SU-DHL-6 (cell line): ENCODE results near the gene KSR1.

Experiments
- H2AFZ ChIP-seq: fragments of 200-600 bp; sonication (generic); 2 replicates; pipeline ENCODE4 v1.6.1; 2014; ENCODE audit warnings: low read depth, mild to moderate bottlenecking, moderate library complexity, mixed read lengths, antibody characterized with exemption, low read length; ENCODE audit not compliant: severe bottlenecking
- H3F3A ChIP-seq: fragments of 200-600 bp; shearing (Covaris generic); 2 replicates; pipeline ENCODE4 v1.6.0; 2016; ENCODE audit warnings: antibody characterized with exemption, mild to moderate bottlenecking; ENCODE audit not compliant: insufficient read depth
- H3K27ac ChIP-seq: fragments of 200-600 bp; sonication (generic); 2 replicates; pipeline ENCODE4 v1.5.1; 2016; ENCODE audit warnings: low read depth, mild to moderate bottlenecking, low read length, moderate library complexity, mixed read lengths
- H3K27me3 ChIP-seq: fragments of 200-600 bp; sonication (generic), shearing (Covaris generic); 2 replicates; pipeline ENCODE4 v1.6.0; 2014; ENCODE audit warnings: mild to moderate bottlenecking, low read length
- H3K36me3 ChIP-seq: fragments of 200-600 bp; sonication (generic); 2 replicates; pipeline ENCODE4 v1.6.1; 2014; ENCODE audit warnings: mild to moderate bottlenecking, low read length, mixed read lengths
- H3K4me2 ChIP-seq: fragments of 300-600, 200-600 bp; shearing (Covaris generic), sonication (generic); 2 replicates; pipeline ENCODE4 v1.6.0; 2014; ENCODE audit warnings: low read length, low read depth, mild to moderate bottlenecking; ENCODE audit not compliant: poor library complexity, severe bottlenecking
- H3K4me3 ChIP-seq: fragments of 200-600 bp; sonication (generic); 2 replicates; pipeline ENCODE4 v1.5.1; 2014; ENCODE audit warnings: antibody characterized with exemption, low read length, mild to moderate bottlenecking, mixed read lengths; ENCODE audit not compliant: insufficient read depth, poor library complexity, severe bottlenecking
- H3K79me2 ChIP-seq: fragments of 200-600 bp; sonication (generic); 2 replicates; pipeline ENCODE4 v1.6.1; 2014; ENCODE audit warnings: mild to moderate bottlenecking, low read length, moderate library complexity; ENCODE audit not compliant: insufficient read depth
- H3K9ac ChIP-seq: fragments of 200-600 bp; sonication (generic); 2 replicates; pipeline ENCODE4 v1.7.0; 2014; ENCODE audit warnings: mild to moderate bottlenecking, low read length
- H3K9me2 ChIP-seq: fragments of 200-600 bp; sonication (generic); replicated peaks from 2 replicates; pipeline ENCODE4 v1.6.1; 2014; ENCODE audit warnings: low read length; ENCODE audit not compliant: insufficient read depth
- H3K9me3 ChIP-seq: fragments of 200-600 bp; sonication (generic); 2 replicates; pipeline ENCODE4 v1.6.1; 2014; ENCODE audit warnings: low read length, mixed read lengths; ENCODE audit not compliant: insufficient read depth
- H4K20me1 ChIP-seq: fragments of 200-600 bp; sonication (generic); 2 replicates; pipeline ENCODE4 v1.6.1; 2014; ENCODE audit warnings: low read depth, mild to moderate bottlenecking, antibody characterized with exemption, low read length, moderate library complexity, mixed read lengths
- CTCF ChIP-seq: fragments of 200-600 bp; sonication (generic); IDR thresholded peaks from one replicate; pipeline ENCODE4 v1.5.1; 2017; ENCODE audit warnings: antibody characterized with exemption, mild to moderate bottlenecking, low read length, moderate library complexity; ENCODE audit not compliant: insufficient read depth, poor library complexity, severe bottlenecking
- EZH2phosphoT487 ChIP-seq: fragments of 200-600 bp; sonication (generic), shearing (Covaris generic); conservative IDR thresholded peaks from 2 replicates; pipeline ENCODE4 v1.6.1; 2018; ENCODE audit warnings: mild to moderate bottlenecking, antibody characterized with exemption, low read length, moderate library complexity, mixed read lengths

The KSR1 gene

GRCh38 chr17:27575912-27576252 is 119.6 kb downstream of the KSR1 start:
- no peaks in the 10 kb centered on the region for H3K9me2 ChIP-seq
- no peak overlapping the region for H3K4me2 ChIP-seq
- H2AFZ ChIP-seq, result no peak overlapping the region
- H3K79me2 ChIP-seq, result no peaks in the 10 kb centered on the region
- no peaks in the 10 kb centered on the region for H3K36me3 ChIP-seq
- no peaks in the 10 kb centered on the region for H4K20me1 ChIP-seq
- no peak overlapping the region for H3K27ac ChIP-seq
- no peaks in the 10 kb centered on the region for H3K9me3 ChIP-seq
- H3F3A ChIP-seq, result no peaks in the 10 kb centered on the region
- H3K9ac ChIP-seq, result no peak overlapping the region
- TF ChIP-seq CTCF (no peak), EZH2phosphoT487 (no peak)
- H3K27me3 ChIP-seq, result no peaks in the 10 kb centered on the region
- no peak overlapping the region for H3K4me3 ChIP-seq

GRCh38 chr17:27576477-27577083 is 120.3 kb downstream of the KSR1 start:
- no peak overlapping the region for H3K27ac ChIP-seq
- H3K9ac ChIP-seq, result no peak overlapping the region
- no peak overlapping the region for H3K4me2 ChIP-seq
- H3K27me3 ChIP-seq, result no peaks in the 10 kb centered on the region
- TF ChIP-seq CTCF (no peak), EZH2phosphoT487 (no peak)
- no peaks in the 10 kb centered on the region for H4K20me1 ChIP-seq
- H3F3A ChIP-seq, result no peaks in the 10 kb centered on the region
- H3K79me2 ChIP-seq, result no peaks in the 10 kb centered on the region
- H3K36me3 ChIP-seq, result no peaks in the 10 kb centered on the region
- no peaks in the 10 kb centered on the region for H3K9me2 ChIP-seq
- no peaks in the 10 kb centered on the region for H3K9me3 ChIP-seq
- no peak overlapping the region for H2AFZ ChIP-seq
- H3K4me3 ChIP-seq, result no peak overlapping the region

GRCh38 chr17:27577121-27577761 is 121.0 kb downstream of the KSR1 start:
- Histone ChIP-seq H3K9me2 (no peaks in the 10 kb centered on the region), H3K4me2 (no peak overlapping the region), H3K9ac (no peak overlapping the region), H3K36me3 (no peaks in the 10 kb centered on the region), H4K20me1 (no peaks in the 10 kb centered on the region), H2AFZ (no peak overlapping the region), H3K4me3 (no peak overlapping the region), H3F3A (no peaks in the 10 kb centered on the region), H3K27ac (no peak overlapping the region), H3K79me2 (no peaks in the 10 kb centered on the region), H3K9me3 (no peaks in the 10 kb centered on the region), H3K27me3 (no peaks in the 10 kb centered on the region)
- TF ChIP-seq CTCF, result no peak
